ENCODE measurements around the gene MUC13.

- no peak for TF ChIP-seq CTCF (conservative IDR thresholded peaks at IDR 0.05; ENCODE audit: low read length)
- no peak for TF ChIP-seq EZH2phosphoT487 (IDR thresholded peaks at IDR 0.05; ENCODE audit: borderline replicate concordance, low read depth, low read length)
Measured at GRCh38 chr3:124877674-124878073, 56.9 kb downstream of the MUC13 start.
